NCI-H1048 (cell line): ENCODE data around the gene EPO.
"Not testable (repeated sequence)": the region's sequence is repeated elsewhere in the genome, so short reads cannot be mapped to it uniquely, and the experiment has no call there.

Experiments used
- DNase-seq: peaks from one replicate; lab custom pipeline; 2025; lab: John Stamatoyannopoulos, UW

Gene EPO

DNA sequence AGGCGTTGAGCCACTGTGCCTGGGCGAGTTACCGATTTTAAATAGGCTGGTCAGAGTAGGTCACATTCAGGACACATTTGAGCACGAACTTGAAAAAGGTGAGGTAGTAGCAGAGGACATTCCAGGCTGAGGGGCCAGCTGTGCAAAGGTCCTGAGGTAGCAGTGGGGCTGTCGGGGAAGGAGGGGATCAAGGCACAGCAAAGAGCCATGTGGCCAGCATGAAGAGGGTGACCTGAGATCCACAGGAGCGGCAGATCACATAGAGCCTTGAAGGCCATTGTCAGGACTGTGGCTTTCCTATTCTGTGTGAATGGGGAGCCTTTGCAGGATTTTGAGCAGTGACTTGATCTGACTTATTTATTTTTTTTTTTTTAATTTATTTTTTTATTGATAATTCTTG lies 19.7 kb downstream of the EPO start:
- DNase-seq, result no peak

DNA sequence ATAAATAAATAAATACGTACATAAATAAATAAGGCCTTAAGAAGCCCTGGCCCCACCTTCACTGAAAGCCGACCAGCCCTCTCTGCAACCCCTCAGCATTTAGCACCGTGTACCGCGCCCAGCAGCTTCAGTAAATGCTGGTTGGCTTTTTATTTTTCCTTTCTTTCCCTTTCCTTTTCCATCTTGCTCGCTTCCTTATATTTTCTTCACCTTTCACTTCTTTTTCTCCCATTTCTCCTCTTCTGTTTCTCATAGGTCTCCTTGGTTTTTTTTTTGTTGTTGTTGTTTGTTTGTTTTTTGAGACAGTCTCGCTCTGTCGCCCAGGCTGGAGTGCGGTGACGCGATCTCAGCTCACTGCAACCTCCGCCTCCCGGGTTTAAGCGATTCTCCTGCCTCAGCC lies 24.3 kb downstream of the EPO start:
- DNase-seq, result no peak

DNA sequence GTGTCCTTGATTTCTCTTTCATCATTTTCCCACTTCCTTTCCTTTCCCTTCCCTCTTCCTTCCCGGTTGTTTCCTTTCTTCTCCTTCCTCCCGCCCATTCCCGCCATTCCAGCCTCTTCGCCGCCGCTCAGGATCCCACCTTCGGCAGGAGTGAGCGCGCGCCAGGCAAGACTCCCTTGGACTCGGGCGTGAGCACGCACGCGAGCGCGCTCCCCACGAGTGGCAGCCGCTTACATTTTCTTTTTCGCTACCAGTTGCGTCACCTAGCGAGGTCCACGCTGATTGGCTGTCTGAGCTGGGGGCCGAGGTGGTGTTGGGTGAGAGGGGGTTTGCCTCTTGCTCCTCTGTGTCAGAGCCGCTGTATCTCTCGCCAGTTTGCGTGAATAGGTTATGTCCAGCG lies 24.9 kb downstream of the EPO start:
- no peak for DNase-seq

DNA sequence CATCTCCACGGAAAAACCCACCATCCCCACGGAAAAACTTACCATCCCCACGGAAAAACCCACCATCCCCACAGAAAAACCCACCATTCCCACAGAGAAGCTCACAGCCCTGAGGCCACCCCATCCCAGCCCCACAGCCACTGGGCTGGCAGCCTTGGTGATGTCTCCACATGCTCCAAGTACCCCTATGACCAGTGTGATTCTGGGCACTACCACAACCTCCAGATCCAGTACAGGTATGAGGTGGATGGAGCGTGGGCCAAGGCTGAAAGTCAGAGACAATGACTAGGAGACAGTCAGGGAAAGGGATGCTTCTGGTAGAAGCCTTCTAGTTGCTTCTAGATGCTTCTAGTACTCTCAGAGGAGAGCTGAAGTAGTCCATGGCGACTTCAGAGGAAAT lies 32.7 kb downstream of the EPO start:
- no peak for DNase-seq

DNA sequence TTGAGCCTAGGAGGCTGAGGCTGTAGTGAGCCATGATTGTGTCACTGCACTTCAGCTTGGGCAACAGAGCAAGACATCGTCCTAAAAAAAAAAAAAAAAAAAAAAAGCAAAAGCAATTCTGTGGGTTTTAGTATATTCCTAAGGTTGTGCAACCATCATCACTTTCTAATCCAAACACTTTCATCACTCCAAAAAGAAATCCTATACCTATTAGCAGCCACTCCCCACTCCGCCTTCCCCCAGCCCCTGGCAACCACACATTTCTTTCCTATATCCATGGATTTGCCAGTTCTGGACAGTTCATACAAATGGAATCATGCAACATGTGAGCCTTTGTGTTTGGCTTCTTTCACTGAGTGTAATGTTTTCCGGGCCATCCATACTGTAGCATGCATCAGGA lies 33.5 kb downstream of the EPO start:
- no peak for DNase-seq

DNA sequence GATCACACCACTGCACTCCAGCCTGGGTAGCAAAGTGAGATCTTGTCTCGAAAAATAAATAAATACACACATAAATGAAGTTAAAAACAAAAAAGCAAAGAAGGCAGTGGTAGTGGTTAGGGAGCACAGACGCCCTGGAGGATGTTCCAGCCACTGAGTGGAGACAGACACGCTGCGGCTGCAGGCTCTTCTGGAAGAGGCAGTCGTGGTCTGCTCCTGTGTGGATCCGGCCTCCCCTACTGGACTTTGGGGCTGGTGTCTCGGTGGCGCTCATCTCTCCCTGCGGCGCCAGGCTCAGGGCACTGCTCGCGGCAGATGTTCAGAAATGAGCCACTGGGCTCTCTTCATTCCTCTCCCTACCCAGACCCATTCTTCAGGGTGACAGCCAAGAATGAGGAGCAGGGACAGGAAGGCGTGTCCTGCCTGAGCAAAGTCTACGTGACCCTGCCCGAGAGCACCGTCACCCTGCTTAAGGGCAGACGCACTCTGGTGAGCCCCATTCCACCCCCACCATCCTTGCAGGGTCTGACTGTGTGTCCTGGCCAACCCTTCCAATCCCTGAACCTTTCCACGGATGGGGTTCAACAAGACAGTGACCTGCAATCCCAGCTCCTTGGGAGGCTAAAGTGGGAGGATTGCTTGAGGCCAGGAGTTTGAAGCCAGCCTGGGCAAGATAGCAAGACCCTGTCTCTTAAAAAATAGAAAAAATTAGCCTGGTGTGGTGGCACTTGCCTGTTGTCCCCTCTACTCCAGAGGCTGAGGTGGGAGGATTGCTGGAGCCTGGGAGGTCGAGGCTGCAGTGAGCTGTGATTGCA lies 39.3 kb downstream of the EPO start:
- no peak for DNase-seq

DNA sequence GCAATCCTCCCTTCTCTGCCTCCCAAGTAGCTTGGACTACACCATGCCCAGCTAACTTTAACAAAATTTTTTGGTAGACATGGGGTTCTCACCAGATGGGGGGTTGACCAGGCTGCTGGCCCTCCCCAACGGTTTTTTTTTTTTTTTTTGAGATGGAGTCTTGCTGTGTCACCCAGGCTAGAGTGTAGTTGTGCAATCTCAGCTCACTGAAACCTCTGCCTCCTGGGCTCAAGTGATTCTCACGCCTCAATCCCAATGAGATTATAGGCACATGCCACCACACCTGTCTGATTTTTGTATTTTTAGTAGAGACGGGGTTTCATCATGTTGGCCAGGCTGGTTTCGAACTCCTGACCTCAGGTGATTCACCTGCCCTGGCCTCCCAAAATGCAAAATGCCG lies 42.6 kb downstream of the EPO start:
- DNase-seq, result not testable (repeated sequence)

DNA sequence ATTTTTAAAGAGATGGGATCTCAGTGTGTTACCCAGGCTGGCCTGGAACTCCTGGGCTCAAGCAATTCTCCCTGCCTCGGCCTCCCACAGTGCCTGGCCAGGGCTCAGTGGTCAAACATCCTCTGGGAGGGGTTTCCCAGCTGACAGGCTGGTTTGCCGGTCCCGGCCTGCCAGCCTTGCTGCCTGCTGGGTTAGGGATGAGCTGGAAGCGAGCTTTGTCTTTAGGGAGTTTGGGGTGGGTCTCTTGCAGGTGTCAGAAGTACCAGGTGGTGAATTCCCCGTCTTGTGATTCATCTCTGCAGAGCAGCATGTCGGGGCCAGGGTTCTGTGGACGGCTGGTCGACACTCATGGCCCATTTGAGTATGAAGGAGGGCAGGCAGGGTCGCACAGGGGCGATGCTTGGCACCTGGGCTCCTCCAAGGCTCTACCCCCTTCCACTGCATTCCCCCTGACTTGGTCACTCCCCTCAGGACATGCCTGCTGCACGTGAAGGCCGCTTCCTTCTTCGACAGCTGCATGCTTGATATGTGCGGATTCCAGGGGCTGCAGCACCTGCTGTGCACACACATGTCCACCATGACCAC lies 43.4 kb downstream of the EPO start:
- DNase-seq, result no peak

DNA sequence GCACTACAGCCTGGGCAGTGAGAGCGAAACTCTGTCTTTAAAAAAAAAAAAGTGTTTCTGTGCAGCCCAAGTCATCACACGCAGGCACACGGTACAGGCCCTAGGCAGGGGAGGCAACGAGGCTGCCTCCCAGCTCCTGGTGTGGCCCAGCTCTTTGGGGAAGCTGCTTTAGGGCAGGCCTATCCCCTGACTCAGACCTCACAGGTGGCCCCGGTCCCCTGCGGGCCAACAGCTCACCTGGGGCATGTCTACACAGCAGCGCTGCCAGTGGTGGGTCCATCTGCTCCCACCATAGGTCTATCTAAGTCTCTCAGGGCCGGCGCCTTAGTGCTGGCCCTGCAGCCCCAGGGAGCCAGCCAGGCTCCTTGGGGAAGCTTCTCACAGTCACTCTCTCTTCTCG lies 44.6 kb downstream of the EPO start:
- no peak for DNase-seq

DNA sequence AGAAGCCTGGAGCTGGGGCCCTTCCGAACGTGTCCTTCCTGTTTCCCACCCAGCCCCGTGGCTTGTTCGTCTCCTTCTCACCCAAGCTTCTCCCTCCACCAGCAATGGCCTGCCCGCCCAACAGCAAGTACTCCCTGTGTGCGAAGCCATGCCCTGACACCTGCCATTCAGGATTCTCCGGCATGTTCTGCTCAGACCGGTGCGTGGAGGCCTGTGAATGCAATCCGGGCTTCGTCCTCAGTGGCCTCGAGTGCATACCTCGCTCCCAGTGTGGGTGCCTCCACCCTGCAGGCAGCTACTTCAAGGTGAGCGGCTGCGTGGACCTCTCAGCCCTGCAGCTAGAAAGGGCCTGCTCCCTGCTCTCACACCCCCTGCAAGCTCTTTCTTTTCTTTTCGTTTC lies 45.0 kb downstream of the EPO start:
- no peak for DNase-seq

DNA sequence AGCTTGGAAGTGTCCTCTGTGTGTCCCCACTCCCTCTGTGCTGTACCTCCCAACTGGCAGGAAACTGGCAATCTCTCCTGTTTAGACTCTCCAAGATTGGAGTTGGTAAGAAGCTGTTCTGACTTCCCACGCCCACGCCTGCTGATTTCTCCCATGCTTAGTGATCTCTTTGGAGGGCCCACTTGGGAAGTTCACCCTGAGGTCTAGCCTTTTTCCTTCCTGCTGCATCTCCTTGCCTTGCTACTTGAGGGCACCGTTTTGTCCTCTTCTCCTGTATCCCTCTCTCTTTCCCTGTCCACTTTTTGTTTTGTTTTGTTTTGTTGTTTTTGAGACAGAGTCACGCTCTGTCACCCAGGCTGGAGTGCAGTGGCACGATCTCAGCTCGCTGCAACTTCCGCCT lies 48.5 kb downstream of the EPO start:
- DNase-seq, result no peak
